GM19463 (cell line): ENCODE results near the gene DDX27.

Source experiments
- ATAC-seq: cut with Tn5 transposase; IDR thresholded peaks from one replicate; pipeline ENCODE4 v1.9.1; 2021; ENCODE audit warnings: mild to moderate bottlenecking, moderate library complexity; ENCODE audit not compliant: unreplicated experiment

The DDX27 gene

GRCh38 chr20:49247169-49247723 lies 28.0 kb downstream of the DDX27 start:
- ATAC-seq = no peak

GRCh38 chr20:49247792-49248191 lies 28.6 kb downstream of the DDX27 start:
- no peak for ATAC-seq

DNA sequence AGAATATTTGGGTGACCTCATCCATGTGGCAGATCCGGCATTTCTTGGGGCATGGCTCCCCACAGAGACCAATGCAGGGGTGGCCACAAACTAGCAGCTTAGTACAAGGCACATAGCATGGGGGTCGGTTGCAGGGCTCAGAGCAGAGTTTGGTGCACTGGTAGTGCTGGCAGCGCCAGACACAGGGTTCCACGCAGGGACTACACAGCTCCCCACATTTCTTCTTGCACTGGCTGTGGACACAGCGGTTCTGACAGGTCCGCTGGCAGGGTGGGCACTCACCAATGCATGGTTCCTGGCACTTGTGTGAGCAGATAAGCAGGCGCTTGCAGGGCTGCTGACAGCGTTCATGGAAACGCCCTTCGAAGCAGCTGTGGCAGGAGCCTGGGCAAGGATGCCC lies 29.1 kb downstream of the DDX27 start:
- no peak for ATAC-seq

DNA sequence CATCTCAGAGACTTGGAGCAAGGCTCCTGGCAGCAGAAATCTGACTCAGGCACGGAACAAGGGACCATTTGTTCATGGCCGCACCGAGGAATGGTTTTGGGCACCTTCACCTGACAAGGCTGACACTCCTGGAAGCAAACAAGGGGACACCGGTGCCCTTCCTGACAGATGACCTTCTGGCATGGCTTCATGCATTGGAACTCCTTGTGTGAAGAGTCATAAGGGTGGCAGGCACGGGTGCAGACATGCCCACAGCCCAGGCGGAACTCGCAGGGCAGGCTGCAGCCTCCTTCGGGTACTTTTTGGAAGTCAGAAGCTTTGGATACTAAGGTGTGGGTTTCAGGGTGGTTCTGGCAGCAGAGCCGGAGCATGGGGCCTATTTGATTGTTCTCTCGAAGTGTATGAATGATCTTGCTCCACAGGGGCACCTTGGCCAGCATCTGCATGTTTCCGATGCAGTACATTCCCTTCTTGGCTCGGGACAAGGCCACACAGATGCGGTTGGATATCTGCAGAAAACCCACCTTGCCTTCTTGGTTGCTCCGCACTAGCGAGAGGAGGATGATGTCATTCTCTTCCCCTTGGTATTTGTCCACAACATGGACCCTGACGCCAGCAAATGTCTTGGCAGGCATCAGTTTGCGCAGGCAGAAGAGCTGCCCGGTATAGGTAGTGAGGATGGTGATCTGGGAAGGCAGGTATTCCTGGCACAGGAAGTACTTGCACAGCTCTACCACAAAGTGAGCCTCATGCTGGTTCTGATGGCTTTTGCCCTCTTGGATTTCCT lies 29.9 kb downstream of the DDX27 start:
- ATAC-seq = no peak

DNA sequence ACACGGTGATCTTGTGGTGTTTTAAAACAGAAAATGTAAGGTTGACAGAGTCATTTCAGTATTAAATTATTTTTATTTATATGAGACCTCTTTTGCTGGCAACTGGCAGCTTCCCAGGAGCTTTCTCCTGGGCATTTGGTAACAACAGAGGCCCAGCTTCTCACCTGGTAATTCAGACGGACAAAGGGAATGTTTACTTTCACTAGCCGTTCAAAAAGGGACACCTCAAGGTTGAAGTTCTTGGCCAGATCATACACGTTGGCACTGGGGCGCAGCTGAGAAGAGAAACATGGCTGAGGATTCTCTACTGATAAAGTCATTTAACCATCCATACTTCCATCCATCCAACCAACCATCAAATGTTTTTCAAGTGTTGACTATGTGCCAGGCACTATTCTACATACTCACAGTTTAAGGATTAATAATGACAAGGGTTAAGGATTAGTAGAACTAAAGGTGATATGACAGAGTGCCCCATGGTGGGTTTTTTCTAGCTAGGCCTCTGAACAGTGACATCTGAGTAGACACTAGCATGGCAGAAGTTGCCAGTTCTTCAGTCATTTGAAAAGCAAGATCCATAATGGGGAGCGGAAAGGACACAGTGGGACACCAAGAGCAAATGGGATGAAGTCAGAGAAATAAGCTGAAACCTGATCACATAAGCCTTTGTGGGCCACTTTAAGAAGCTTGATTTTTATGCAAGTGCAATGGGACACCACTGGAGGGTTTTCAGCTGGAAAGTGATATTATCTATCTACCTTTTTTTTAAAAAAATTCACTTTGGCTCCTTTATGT lies 33.5 kb downstream of the DDX27 start:
- no peak for ATAC-seq

DNA sequence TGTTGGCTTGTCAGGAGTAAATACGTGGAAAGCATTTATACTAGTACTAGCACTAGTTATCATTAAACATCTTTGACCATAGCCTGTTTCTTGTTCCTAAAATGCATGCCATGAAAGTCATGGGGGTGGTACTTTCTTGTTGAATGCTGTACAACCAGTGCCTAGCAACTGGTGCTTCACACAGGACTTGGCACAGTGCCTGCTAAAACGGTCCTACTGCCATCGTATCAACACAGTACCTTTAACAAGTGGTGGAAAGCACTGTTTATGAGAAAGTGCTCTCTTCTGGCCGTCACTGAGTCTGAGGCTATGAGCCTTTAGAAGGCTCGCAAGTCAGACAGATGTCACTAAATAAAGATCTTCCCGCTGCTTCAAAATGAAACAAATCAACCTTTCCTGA lies 37.0 kb downstream of the DDX27 start:
- no peak for ATAC-seq

DNA sequence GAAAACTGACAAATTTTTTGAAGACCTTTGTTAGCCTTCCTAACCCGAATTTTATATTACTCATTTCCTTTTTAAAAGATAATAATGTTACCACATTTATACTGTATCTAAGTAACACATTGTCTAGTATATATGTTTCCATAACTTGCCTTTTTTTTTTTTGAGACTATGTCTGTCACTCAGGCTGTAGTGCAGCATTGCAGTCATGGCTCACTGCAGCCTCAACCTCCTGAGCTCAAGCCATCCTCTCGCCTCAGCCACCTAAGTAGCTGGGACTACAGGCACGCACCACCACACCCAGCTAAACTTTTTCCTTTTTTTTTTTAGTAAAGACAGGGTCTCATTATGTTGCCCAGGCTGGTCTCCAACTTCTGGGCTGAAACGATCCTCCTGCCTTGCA lies 40.1 kb downstream of the DDX27 start:
- ATAC-seq = no peak

DNA sequence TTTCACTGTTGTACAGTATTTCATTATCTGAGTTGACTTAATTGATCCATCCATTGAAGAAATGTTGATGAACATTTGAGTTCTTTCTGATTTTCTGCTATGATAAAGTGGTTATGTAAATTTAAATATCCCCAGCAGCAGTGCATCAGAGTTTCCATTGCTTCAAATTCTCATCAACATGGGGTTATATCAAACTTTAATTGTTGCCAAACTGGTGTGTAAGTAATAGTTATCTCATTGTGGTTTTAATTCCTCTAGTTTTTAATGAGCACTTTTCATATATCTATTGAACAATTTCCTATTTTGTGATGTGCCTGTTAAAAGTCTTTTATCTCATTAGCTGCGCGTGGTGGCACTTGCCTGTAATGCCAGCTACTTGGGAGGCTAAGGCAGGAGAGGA lies 40.6 kb downstream of the DDX27 start:
- no peak for ATAC-seq

GRCh38 chr20:49260218-49260617 lies 41.0 kb downstream of the DDX27 start:
- ATAC-seq = no peak

GRCh38 chr20:49261173-49261572 lies 42.0 kb downstream of the DDX27 start:
- no peak for ATAC-seq

DNA sequence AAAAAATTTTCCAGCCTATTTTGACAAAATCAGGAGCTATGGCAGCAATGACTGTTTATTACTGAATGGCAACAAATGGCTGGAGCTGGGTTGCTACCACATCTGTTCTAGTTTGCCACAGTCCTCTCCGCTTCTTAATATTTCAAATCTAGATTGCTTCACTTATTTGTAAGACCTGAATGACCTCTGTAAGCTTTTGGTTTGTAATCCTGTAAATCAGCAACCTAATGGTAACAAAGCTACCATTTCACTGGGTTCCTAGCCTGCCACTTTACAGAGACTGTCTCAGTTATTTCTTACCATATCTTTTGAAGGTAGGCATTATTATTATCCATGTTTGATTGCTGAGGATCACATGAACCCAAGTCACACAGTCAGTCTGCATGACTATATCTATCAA lies 43.2 kb downstream of the DDX27 start:
- ATAC-seq = no peak

- ATAC-seq = no peak
These were observed 48.1 kb downstream of the DDX27 start for GRCh38 chr20:49267327-49267726.

DNA sequence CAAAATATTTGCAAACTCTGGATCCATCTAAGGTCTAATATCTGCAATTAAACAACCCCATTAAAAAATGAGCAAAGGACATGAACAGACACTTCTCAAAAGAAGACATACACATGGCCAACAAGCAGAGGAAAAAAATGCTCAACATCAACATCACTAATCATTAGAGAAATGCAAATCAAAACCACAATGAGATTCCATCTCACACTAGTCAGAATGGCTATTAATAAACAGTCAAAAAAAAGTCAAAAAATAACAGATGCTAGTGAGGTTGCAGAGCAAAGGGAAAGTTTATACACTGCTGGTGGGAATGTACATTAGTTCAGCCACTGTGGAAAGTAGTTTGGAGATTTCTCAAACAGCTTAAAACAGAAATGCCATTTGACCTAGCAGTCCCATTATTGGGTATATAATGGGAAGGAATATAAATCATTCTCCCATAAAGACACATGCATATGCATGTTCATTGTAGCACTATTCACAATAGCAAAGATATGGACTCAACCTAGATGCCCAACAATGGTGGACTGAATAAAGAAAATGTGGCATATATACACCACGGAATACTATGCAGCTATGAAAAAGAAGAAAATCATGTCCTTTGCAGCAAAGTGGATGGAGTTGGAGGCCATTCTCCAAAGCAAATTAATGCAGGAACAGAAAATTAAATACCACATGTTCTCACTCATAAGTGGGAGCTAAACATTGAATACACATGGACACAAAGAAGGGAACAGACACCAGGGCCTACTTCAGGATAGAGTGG lies 49.6 kb downstream of the DDX27 start:
- no peak for ATAC-seq

- ATAC-seq = no peak
These were observed 51.0 kb downstream of the DDX27 start for GRCh38 chr20:49270177-49270576.

DNA sequence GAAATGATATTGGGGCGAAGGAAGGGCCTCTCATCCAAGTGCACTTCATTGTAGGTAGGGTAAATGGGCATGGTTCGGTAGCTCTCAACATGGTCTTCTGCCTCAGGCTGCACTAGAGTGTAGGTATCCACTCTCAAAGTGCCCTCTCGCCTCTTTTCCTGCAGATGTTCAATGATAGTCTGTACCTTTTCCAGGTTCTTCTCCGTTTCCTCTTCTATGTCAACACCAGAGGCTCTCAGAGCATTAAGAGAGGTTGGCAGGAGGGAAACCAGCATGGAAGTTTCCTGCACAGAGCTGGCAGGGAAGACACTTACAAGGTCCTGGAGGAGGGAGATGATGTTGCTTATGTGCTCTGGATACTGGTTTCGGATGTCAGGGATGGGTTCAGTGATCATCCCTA lies 51.5 kb downstream of the DDX27 start:
- no peak for ATAC-seq

GRCh38 chr20:49272654-49273053 lies 53.4 kb downstream of the DDX27 start:
- no peak for ATAC-seq

DNA sequence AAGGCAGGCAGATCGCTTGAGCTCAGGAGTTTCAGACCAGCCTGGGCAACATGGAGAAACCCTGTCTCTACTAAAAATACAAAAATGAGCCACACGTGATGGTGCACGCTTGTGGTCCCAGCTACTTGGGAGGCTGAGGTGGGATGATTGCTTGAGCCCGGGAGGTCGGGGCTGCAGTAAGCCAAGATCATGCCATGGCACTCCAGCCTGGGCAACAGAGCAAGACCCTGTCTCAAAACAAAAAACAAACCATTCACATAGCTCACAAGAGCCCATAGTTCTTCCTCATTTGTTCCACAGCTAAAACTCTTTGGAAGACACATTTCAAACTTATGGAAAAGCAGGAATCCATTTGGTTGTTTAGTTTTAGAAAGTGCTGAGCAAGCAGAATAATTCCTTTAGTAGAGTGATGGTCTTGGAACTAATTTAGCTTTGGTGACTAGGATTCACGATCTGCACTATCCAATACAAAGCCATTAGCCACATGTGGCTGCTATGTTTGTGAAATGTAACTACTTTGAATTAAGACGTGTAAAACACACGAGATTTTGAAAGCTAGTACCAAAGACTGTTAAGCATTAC lies 54.6 kb downstream of the DDX27 start:
- no peak for ATAC-seq

GRCh38 chr20:49275216-49275615 lies 56.0 kb downstream of the DDX27 start:
- no peak for ATAC-seq

GRCh38 chr20:49275636-49276035 lies 56.4 kb downstream of the DDX27 start:
- ATAC-seq = no peak

DNA sequence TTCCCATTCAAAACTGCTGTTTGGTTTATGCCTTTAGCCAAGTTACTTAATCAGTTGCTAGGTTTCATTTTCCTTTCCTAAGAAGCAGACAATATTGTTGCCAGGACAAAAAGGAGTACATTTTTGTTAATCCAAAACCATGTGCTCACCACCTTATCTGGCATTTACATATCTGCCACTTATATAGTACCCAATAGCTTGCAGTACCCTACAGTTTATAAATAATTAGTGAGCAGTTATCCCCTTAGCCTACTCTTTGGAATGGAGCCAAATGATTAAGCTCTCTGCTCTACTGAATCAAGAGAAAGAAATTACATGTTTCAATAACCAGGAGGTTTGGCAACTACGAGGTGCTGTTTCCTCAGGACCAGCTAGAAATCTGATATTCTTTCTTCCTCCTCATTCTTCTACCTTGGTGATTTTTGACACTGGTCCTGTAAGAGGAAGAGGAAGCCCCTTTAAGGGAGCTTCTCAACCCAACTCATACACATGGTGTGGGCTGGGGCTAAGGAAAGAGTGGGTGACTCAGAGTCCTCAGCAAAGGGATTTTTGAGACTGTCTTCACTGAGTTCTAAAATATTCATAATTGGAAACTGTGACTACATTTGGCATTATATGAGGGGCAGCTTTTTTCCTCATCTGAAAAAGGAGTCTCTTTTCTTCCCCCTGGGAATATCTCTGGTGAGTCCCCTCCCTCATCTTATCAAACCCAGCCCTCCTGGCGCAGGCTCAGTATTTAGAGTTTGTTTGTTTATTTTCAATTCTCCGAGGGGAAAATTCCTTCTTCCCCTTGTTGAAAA lies 57.1 kb downstream of the DDX27 start:
- ATAC-seq = no peak
